ENCODE measurements around the gene ST6GAL1. TPM values are rescaled to one million over a fixed set of nuclear protein-coding genes. Genes with fewer than 3 reads are reported as not detected.
A peak's percentile ranks its signal among the peaks of the same experiment; 100 is the strongest.

ST6GAL1 gene
- total RNA-seq, 1 donor = 3.3 TPM

- H3K4me3 ChIP-seq (ENCODE audit: low read depth, low read length) = no peak overlapping the region
- TF ChIP-seq, protein P1, sequence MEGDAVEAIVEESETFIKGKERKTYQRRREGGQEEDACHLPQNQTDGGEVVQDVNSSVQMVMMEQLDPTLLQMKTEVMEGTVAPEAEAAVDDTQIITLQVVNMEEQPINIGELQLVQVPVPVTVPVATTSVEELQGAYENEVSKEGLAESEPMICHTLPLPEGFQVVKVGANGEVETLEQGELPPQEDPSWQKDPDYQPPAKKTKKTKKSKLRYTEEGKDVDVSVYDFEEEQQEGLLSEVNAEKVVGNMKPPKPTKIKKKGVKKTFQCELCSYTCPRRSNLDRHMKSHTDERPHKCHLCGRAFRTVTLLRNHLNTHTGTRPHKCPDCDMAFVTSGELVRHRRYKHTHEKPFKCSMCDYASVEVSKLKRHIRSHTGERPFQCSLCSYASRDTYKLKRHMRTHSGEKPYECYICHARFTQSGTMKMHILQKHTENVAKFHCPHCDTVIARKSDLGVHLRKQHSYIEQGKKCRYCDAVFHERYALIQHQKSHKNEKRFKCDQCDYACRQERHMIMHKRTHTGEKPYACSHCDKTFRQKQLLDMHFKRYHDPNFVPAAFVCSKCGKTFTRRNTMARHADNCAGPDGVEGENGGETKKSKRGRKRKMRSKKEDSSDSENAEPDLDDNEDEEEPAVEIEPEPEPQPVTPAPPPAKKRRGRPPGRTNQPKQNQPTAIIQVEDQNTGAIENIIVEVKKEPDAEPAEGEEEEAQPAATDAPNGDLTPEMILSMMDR (IDR thresholded peaks at IDR 0.05; ENCODE audit: insufficient read depth, low read length) = no peak
- DNase-seq (ENCODE audit: low read depth) = peak; percentile 44
Measured at GRCh38 chr3:187064210-187065115, 134.1 kb downstream of the ST6GAL1 start.

DNA sequence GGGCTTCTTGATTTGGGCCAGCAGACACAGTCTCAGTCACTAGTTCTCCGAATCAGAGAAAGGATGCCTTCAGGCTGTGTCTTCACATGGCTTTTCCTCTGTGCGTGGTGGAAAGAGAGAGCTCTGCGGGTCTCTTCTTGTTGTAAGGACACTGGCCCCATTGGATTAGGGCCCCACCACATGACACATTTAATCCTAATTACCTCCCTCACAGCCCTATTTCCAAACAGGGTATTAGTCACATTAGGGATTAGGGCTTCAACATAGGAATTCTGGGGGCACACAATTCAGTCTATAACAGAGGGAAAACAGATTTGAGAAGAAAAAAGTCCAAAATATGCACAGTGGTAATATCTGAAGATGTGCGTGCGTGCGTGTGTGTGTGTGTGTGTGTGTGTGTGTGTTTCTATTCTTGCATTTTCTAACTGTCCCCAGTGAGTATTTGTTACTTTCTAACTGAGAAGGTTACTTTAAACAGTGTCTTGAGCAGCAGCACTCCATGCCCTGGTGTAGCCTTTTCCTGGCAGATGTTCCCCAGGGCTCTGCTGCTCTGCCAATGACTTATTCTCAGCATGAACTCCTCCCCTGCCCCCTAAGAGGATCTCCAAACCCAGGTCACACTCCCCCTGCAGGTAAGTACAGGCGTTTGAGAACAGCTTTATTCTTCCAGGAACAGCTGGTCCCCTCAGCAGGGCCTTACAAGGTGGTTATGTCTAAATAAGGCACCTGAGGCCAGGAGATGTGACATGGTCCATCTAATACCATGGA, 136.1 kb downstream of the ST6GAL1 start:
- no peak overlapping the region for H3K4me3 ChIP-seq (ENCODE audit: low read depth, low read length)
- DNase-seq (ENCODE audit: low read depth) = peak; percentile 40
- TF ChIP-seq, protein P1 (IDR thresholded peaks at IDR 0.05; ENCODE audit: insufficient read depth, low read length) = peak; percentile 26

DNA sequence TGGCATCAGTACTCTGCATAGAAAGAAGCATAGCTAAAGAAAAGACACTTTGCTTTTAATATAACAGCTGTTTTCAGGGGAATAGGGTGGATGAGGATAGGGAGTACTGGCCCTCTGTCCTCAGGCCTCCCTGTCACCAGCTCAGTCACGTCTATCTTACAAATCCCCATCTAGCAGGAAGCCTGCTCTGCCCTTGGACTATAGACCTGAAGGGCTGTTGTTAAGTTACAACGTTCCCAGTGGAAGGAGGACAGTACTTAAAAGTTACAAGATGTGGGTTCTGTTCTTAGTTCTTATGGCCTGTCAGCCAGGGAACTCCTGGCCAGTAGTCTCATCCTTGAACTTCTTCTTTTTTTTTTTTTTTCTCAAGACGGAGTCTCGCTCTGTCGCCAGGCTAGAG, 138.5 kb downstream of the ST6GAL1 start:
- TF ChIP-seq, protein P1 (IDR thresholded peaks at IDR 0.05; ENCODE audit: insufficient read depth, low read length) = no peak
- H3K4me3 ChIP-seq (ENCODE audit: low read depth, low read length) = no peak overlapping the region

DNA sequence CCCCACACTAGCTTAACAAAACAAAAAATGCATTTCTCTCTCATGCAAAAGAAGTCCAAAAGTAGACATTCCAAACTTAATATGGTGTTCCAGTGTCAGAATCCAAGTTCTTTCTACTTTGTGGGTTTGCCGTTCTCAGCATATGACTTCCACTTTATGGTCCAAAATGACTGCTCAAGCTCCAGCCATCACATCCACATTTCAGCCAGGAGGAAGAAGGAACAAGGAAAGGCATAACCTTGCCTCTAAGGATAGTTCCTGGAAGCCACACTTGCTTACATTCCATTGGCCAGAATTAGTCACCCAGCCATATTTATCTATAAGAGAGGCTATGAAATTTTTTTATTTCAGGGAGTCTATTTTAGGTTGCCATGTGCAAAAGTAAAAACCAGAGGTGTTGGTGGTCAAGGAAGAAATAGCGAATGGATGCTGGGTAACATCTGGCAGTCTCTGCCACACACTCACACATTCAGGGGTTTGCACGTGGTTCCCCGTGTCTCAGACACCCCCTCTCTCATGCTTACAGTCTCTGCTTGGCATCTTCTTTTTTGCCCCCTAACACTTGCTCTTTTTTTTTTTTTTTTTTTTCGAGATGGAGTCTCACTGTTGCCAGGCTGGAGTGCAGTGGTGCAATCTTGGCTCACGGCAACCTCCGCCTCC, 139.7 kb downstream of the ST6GAL1 start:
- no peak for DNase-seq (ENCODE audit: low read depth)
- no peak overlapping the region for H3K4me3 ChIP-seq (ENCODE audit: low read depth, low read length)
- TF ChIP-seq, protein P1 (IDR thresholded peaks at IDR 0.05; ENCODE audit: insufficient read depth, low read length) = no peak

More for the DNA sequence above, 138.5 kb downstream of the ST6GAL1 start:
- no peak for DNase-seq (ENCODE audit: low read depth)

DNA sequence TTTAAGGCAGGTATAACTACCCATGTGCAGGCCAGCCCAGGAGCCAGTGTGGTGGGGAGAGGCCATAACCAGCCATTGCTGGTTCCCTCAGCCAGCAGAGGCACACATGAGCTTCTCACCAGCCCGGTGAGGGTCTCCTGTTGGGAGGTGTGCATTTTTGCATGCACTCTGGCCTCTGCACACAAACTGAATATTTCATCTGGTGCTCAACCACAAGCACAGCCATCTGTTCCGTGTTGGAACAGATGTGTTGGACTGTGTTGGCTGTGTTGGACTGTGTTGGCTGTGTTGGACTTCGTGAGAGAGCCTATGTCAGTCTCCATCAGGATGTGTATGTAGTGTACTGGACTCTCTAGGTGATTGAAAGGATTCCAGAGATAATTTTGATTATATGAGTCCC, 141.8 kb downstream of the ST6GAL1 start:
- TF ChIP-seq, protein P1 (IDR thresholded peaks at IDR 0.05; ENCODE audit: insufficient read depth, low read length) = no peak
- no peak overlapping the region for H3K4me3 ChIP-seq (ENCODE audit: low read depth, low read length)
- DNase-seq (ENCODE audit: low read depth) = no peak

DNA sequence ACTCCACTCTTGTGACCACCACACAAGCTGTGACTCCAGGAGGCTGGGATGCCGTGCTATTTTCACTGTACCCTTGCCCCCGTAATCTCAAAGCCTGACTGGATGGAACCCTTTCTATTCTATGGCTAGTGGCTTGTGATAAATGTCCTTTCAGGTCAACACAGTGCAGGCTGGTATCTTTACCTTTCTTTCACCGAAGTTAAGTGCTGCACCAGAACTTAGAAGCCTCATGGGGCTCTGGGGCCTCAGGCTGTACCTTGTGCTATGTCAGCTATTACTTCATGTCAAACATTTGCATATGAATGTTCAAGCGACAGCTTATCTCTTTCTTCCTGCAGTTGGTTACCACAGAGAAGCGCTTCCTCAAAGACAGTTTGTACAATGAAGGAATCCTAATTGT, 142.2 kb downstream of the ST6GAL1 start:
- no peak overlapping the region for H3K4me3 ChIP-seq (ENCODE audit: low read depth, low read length)
- DNase-seq (ENCODE audit: low read depth) = no peak
- TF ChIP-seq, protein P1 (IDR thresholded peaks at IDR 0.05; ENCODE audit: insufficient read depth, low read length) = no peak
